Skin epidermis (tissue), 12 donors: Measurements from ENCODE around the gene PAXIP1.

Experiments used
- H3K27ac ChIP-seq, 21 experiments: fragments of 200-600 bp; sonication (generic) in 11 of 21; one replicate each; pipeline ENCODE4 v1.5.0; 2020; ENCODE audit warnings: mild to moderate bottlenecking in 3 of 21, inconsistent platforms in 2 of 21, moderate library complexity in 2 of 21
- H3K4me3 ChIP-seq, 7 experiments: fragments of 200-600 bp; sonication (generic) in 2 of 7; one replicate each; pipeline ENCODE4 v1.5.0; 2020; ENCODE audit warnings: inconsistent platforms in 2 of 7, mild to moderate bottlenecking in 2 of 7, moderate library complexity in 1 of 7

PAXIP1 gene

GRCh38 chr7:154914308-154914995 is 88.5 kb downstream of the PAXIP1 start:
- Histone ChIP-seq H3K4me3 (peak overlapping the region in 3 of 7 experiments; percentile 4 to 35 (median 9)), H3K27ac (no peak overlapping the region)

GRCh38 chr7:154913638-154914307 is 89.2 kb downstream of the PAXIP1 start:
- H3K4me3 ChIP-seq: peak overlapping the region in 3 of 7 experiments; percentile 4 to 35 (median 9)
- no peak overlapping the region for H3K27ac ChIP-seq

- Histone ChIP-seq H3K4me3 (no peak overlapping the region), H3K27ac (no peak overlapping the region)
Observed at GRCh38 chr7:154912871-154913637, 89.9 kb downstream of the PAXIP1 start.

GRCh38 chr7:154911862-154912455 is 91.0 kb downstream of the PAXIP1 start:
- H3K27ac ChIP-seq: no peak overlapping the region

GRCh38 chr7:154911411-154911810 is 91.5 kb downstream of the PAXIP1 start:
- no peak overlapping the region for H3K4me3 ChIP-seq
- H3K27ac ChIP-seq: no peak overlapping the region

More at GRCh38 chr7:154911862-154912455, 91.0 kb downstream of the PAXIP1 start:
- H3K4me3 ChIP-seq: no peak overlapping the region

GRCh38 chr7:154910977-154911376 is 91.9 kb downstream of the PAXIP1 start:
- no peak overlapping the region for H3K27ac ChIP-seq
- no peak overlapping the region for H3K4me3 ChIP-seq

GRCh38 chr7:154910125-154910524 is 92.8 kb downstream of the PAXIP1 start:
- H3K4me3 ChIP-seq: no peak overlapping the region
- H3K27ac ChIP-seq: no peak overlapping the region

GRCh38 chr7:154909241-154910105 is 93.5 kb downstream of the PAXIP1 start:
- no peak overlapping the region for H3K4me3 ChIP-seq

GRCh38 chr7:154907651-154908620 is 95.0 kb downstream of the PAXIP1 start:
- Histone ChIP-seq H3K4me3 (no peak overlapping the region), H3K27ac (no peak overlapping the region)

More at GRCh38 chr7:154909241-154910105, 93.5 kb downstream of the PAXIP1 start:
- H3K27ac ChIP-seq: no peak overlapping the region

GRCh38 chr7:154906736-154907355 is 96.1 kb downstream of the PAXIP1 start:
- Histone ChIP-seq H3K4me3 (no peak overlapping the region), H3K27ac (no peak overlapping the region)

GRCh38 chr7:154906201-154906600 is 96.7 kb downstream of the PAXIP1 start:
- no peak overlapping the region for H3K4me3 ChIP-seq
- no peak overlapping the region for H3K27ac ChIP-seq

GRCh38 chr7:154905615-154906014 is 97.3 kb downstream of the PAXIP1 start:
- H3K27ac ChIP-seq: no peak overlapping the region
- H3K4me3 ChIP-seq: no peak overlapping the region

- H3K27ac ChIP-seq: no peak overlapping the region
- H3K4me3 ChIP-seq: no peak overlapping the region
Observed at GRCh38 chr7:154905146-154905545, 97.8 kb downstream of the PAXIP1 start.

GRCh38 chr7:154903083-154903731 is 99.7 kb downstream of the PAXIP1 start:
- Histone ChIP-seq H3K27ac (no peak overlapping the region), H3K4me3 (no peak overlapping the region)

GRCh38 chr7:154902600-154903082 is 100.3 kb downstream of the PAXIP1 start:
- no peak overlapping the region for H3K4me3 ChIP-seq
- H3K27ac ChIP-seq: no peak overlapping the region

- Histone ChIP-seq H3K27ac (no peak overlapping the region), H3K4me3 (no peak overlapping the region)
Observed at GRCh38 chr7:154899862-154900261, 103.1 kb downstream of the PAXIP1 start.
